WTC11 (cell line): ENCODE data around the gene SENP7. TPM values are rescaled to one million over a fixed set of nuclear protein-coding genes. Genes with fewer than 3 reads are reported as not detected.

Experiments
- ATAC-seq: fragments of 200-7000 bp; cut with Tn5 transposase; 2 replicates; pipeline ENCODE4 v1.10.0; 2021; ENCODE audit warnings: mild to moderate bottlenecking, moderate library complexity
- CTCF ChIA-PET: fragments of 300-600 bp; sonication (Branson Sonifier 250); formaldehyde crosslinking; loops from one replicate; lab custom pipeline; 2021; ENCODE audit warnings: antibody characterized with exemption; lab: Charles Lee
- POLR2A ChIA-PET: fragments of 350-600 bp; sonication (Branson Sonifier 250); formaldehyde crosslinking; loops from one replicate; lab custom pipeline; 2021; ENCODE audit warnings: antibody characterized with exemption; lab: Charles Lee
- DNase-seq: peaks from one replicate; pipeline ENCODE4 v3.0.0; 2021; ENCODE audit warnings: low spot score
- H3K27ac Mint-ChIP-seq: 2 replicates; pipeline ENCODE4 v1.8.0; 2021; ENCODE audit warnings: mixed read lengths
- H3K27me3 Mint-ChIP-seq: 2 replicates; pipeline ENCODE4 v1.8.0; 2021; ENCODE audit warnings: low read depth, mild to moderate bottlenecking, moderate library complexity, mixed read lengths
- H3K36me3 Mint-ChIP-seq: 2 replicates; pipeline ENCODE4 v1.8.0; 2021; ENCODE audit warnings: mixed read lengths
- H3K4me1 Mint-ChIP-seq: 2 replicates; pipeline ENCODE4 v1.8.0; 2022; ENCODE audit warnings: mixed read lengths
- H3K4me3 Mint-ChIP-seq: 2 replicates; pipeline ENCODE4 v1.8.0; 2021; ENCODE audit warnings: mild to moderate bottlenecking, moderate library complexity, mixed read lengths
- H3K9me3 Mint-ChIP-seq: 2 replicates; pipeline ENCODE4 v1.8.0; 2021; ENCODE audit warnings: mixed read lengths
- CBFB ChIP-seq: sonication (generic); formaldehyde crosslinking; IDR thresholded peaks from 2 replicates; pipeline ENCODE4 v1.8.1; 2022; ENCODE audit warnings: mild to moderate bottlenecking, low read depth, missing genetic modification reagents
- CREM ChIP-seq: sonication (generic); formaldehyde crosslinking; IDR thresholded peaks from 2 replicates; pipeline ENCODE4 v1.8.1; 2022; ENCODE audit warnings: mild to moderate bottlenecking, missing genetic modification reagents, moderate library complexity
- HMGA2 ChIP-seq: fragments of 250-450 bp; sonication (Bioruptor Pico); IDR thresholded peaks from 2 replicates; pipeline ENCODE4 v1.4.0; 2021; ENCODE audit warnings: mild to moderate bottlenecking, moderate library complexity
- JAZF1 ChIP-seq: fragments of 250-450 bp; sonication (Bioruptor Pico); IDR thresholded peaks from 2 replicates; pipeline ENCODE4 v1.9.0; 2021; ENCODE audit warnings: moderate library complexity, mild to moderate bottlenecking, inconsistent platforms
- SMAD3 ChIP-seq: sonication (generic); formaldehyde crosslinking; IDR thresholded peaks from 2 replicates; pipeline ENCODE4 v1.8.0; 2022; ENCODE audit warnings: missing genetic modification reagents, mild to moderate bottlenecking, borderline replicate concordance
- SMAD4 ChIP-seq: sonication (generic); formaldehyde crosslinking; IDR thresholded peaks from 2 replicates; pipeline ENCODE4 v1.8.0; 2022; ENCODE audit warnings: mild to moderate bottlenecking, missing genetic modification reagents
- TEAD4 ChIP-seq: sonication (generic); formaldehyde crosslinking; IDR thresholded peaks from 2 replicates; pipeline ENCODE4 v1.8.0; 2022; ENCODE audit warnings: mild to moderate bottlenecking, missing genetic modification reagents
- ZNF232 ChIP-seq: sonication (generic); formaldehyde crosslinking; IDR thresholded peaks from 2 replicates; pipeline ENCODE4 v1.8.0; 2022; ENCODE audit warnings: mild to moderate bottlenecking, missing genetic modification reagents
- ZNF396 ChIP-seq: fragments of 250-450 bp; sonication (Bioruptor Pico); IDR thresholded peaks from 2 replicates; pipeline ENCODE4 v1.8.0; 2021; ENCODE audit warnings: mild to moderate bottlenecking, moderate library complexity, borderline replicate concordance
- total RNA-seq: library from RNA; stranded (reverse); gene quantifications from 3 replicates; pipeline ENCODE4 v1.2.3, GENCODE V29; 2021
- TF ChIP-seq, protein P1 (sequence below): sonication (generic); formaldehyde crosslinking; IDR thresholded peaks from 2 replicates; pipeline ENCODE4 v1.8.0; 2022; ENCODE audit warnings: missing genetic modification reagents
- TF ChIP-seq, protein P2 (sequence below): sonication (generic); formaldehyde crosslinking; IDR thresholded peaks from 2 replicates; pipeline ENCODE4 v1.8.1; 2022; ENCODE audit warnings: low read depth, missing genetic modification reagents, borderline replicate concordance
- TF ChIP-seq, protein P3 (sequence below): sonication (generic); formaldehyde crosslinking; IDR thresholded peaks from 2 replicates; pipeline ENCODE4 v1.8.0; 2022; ENCODE audit warnings: mild to moderate bottlenecking, missing genetic modification reagents
- TF ChIP-seq, protein P4 (sequence below): sonication (generic); formaldehyde crosslinking; IDR thresholded peaks from 2 replicates; pipeline ENCODE4 v1.8.0; 2023; ENCODE audit warnings: mild to moderate bottlenecking, missing genetic modification reagents
- TF ChIP-seq, protein P5 (sequence below): sonication (generic); formaldehyde crosslinking; IDR thresholded peaks from 2 replicates; pipeline ENCODE4 v1.8.1; 2023; ENCODE audit warnings: mild to moderate bottlenecking, moderate library complexity, missing genetic modification reagents
- TF ChIP-seq, protein P6 (sequence below): fragments of 250-450 bp; sonication (Bioruptor Pico); IDR thresholded peaks from 2 replicates; pipeline ENCODE4 v1.9.0; 2021; ENCODE audit warnings: mild to moderate bottlenecking
- TF ChIP-seq, protein P7 (sequence below): sonication (generic); formaldehyde crosslinking; IDR thresholded peaks from 2 replicates; pipeline ENCODE4 v1.8.0; 2022; ENCODE audit warnings: mild to moderate bottlenecking, missing genetic modification reagents
- TF ChIP-seq, protein P8 (sequence below): sonication (generic); formaldehyde crosslinking; IDR thresholded peaks from 2 replicates; pipeline ENCODE4 v1.8.1; 2023; ENCODE audit warnings: mild to moderate bottlenecking, missing genetic modification reagents, moderate library complexity
- TF ChIP-seq, protein P9 (sequence below): sonication (generic); formaldehyde crosslinking; IDR thresholded peaks from 2 replicates; pipeline ENCODE4 v1.8.0; 2023; ENCODE audit warnings: missing genetic modification reagents, mild to moderate bottlenecking, borderline replicate concordance

The SENP7 gene
- total RNA-seq, 1 experiment from 2014 or later = 10.5 TPM

DNA sequence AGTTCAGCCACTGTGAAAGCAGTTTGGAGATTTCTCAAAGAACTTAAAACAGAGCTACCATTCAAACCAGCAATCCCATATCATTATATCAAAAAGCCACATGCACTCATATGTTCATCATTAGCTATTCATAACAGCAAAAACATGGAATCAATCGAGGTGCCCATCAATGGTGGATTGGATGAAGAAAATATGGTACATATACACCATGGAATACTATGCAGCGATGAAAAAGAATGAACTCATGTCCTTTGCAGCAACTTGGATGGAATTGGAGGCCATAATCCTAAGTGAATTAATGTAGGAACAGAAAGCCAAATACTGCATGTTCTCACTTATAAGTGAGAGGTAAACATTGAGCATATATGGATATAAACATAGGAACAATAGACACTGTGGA is 224.7 kb downstream of the SENP7 start:
- no peak for DNase-seq
- POLR2A ChIA-PET = no interaction called here

DNA sequence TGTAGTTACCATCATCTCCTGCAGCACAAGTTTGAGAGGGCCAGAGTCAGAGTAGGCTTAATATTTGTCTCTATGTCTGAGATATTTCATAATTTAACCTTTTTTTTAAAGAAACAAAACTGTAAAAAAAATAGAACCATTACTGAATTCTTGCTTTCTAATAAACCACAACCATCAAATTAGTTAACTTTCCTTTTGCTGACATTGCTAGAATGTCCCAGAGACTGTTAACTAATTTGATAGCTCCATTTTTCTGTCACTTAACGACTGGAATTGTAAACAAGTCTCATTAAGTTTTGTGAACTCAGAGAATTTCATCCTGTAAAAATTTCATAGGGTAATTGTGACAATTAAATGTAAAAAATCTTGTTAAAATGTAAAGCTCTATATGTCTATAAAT is 228.3 kb downstream of the SENP7 start:
- DNase-seq = no peak
- Mint-ChIP-seq H3K4me1 (0 out of 2 replicates have a peak, but pooled peaks cover 4% of the 10 kb centered on the region), H3K4me3 (no peak overlapping the region), H3K9me3 (peaks cover 13% of the 10 kb centered on the region), H3K27me3 (peaks cover 5% of the 10 kb centered on the region), H3K36me3 (no peaks in the 10 kb centered on the region), H3K27ac (no peak overlapping the region)
- ChIA-PET POLR2A (no interaction called here), CTCF (no interaction called here)
- ATAC-seq = no peak
- no peak for TF ChIP-seq ZNF396
- TF ChIP-seq, protein P1, sequence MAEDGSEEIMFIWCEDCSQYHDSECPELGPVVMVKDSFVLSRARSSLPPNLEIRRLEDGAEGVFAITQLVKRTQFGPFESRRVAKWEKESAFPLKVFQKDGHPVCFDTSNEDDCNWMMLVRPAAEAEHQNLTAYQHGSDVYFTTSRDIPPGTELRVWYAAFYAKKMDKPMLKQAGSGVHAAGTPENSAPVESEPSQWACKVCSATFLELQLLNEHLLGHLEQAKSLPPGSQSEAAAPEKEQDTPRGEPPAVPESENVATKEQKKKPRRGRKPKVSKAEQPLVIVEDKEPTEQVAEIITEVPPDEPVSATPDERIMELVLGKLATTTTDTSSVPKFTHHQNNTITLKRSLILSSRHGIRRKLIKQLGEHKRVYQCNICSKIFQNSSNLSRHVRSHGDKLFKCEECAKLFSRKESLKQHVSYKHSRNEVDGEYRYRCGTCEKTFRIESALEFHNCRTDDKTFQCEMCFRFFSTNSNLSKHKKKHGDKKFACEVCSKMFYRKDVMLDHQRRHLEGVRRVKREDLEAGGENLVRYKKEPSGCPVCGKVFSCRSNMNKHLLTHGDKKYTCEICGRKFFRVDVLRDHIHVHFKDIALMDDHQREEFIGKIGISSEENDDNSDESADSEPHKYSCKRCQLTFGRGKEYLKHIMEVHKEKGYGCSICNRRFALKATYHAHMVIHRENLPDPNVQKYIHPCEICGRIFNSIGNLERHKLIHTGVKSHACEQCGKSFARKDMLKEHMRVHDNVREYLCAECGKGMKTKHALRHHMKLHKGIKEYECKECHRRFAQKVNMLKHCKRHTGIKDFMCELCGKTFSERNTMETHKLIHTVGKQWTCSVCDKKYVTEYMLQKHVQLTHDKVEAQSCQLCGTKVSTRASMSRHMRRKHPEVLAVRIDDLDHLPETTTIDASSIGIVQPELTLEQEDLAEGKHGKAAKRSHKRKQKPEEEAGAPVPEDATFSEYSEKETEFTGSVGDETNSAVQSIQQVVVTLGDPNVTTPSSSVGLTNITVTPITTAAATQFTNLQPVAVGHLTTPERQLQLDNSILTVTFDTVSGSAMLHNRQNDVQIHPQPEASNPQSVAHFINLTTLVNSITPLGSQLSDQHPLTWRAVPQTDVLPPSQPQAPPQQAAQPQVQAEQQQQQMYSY (CRISPR knock-in tag) = no peak
- TF ChIP-seq, protein P2, sequence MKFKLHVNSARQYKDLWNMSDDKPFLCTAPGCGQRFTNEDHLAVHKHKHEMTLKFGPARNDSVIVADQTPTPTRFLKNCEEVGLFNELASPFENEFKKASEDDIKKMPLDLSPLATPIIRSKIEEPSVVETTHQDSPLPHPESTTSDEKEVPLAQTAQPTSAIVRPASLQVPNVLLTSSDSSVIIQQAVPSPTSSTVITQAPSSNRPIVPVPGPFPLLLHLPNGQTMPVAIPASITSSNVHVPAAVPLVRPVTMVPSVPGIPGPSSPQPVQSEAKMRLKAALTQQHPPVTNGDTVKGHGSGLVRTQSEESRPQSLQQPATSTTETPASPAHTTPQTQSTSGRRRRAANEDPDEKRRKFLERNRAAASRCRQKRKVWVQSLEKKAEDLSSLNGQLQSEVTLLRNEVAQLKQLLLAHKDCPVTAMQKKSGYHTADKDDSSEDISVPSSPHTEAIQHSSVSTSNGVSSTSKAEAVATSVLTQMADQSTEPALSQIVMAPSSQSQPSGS (CRISPR knock-in tag) = no peak
- TF ChIP-seq, protein P3, sequence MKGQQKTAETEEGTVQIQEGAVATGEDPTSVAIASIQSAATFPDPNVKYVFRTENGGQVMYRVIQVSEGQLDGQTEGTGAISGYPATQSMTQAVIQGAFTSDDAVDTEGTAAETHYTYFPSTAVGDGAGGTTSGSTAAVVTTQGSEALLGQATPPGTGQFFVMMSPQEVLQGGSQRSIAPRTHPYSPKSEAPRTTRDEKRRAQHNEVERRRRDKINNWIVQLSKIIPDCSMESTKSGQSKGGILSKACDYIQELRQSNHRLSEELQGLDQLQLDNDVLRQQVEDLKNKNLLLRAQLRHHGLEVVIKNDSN (CRISPR knock-in tag) = no peak
- TF ChIP-seq HMGA2 = no peak

More for the DNA sequence above, 224.7 kb downstream of the SENP7 start:
- Mint-ChIP-seq H3K4me3 (no peak overlapping the region), H3K36me3 (no peaks in the 10 kb centered on the region), H3K4me1 (peaks cover 2% of the 10 kb centered on the region; the same call in 1 of the 2 replicates), H3K27ac (no peak overlapping the region), H3K9me3 (peaks cover 13% of the 10 kb centered on the region), H3K27me3 (peaks cover 7% of the 10 kb centered on the region; the same call in 1 of the 2 replicates)
- TF ChIP-seq, protein P4, sequence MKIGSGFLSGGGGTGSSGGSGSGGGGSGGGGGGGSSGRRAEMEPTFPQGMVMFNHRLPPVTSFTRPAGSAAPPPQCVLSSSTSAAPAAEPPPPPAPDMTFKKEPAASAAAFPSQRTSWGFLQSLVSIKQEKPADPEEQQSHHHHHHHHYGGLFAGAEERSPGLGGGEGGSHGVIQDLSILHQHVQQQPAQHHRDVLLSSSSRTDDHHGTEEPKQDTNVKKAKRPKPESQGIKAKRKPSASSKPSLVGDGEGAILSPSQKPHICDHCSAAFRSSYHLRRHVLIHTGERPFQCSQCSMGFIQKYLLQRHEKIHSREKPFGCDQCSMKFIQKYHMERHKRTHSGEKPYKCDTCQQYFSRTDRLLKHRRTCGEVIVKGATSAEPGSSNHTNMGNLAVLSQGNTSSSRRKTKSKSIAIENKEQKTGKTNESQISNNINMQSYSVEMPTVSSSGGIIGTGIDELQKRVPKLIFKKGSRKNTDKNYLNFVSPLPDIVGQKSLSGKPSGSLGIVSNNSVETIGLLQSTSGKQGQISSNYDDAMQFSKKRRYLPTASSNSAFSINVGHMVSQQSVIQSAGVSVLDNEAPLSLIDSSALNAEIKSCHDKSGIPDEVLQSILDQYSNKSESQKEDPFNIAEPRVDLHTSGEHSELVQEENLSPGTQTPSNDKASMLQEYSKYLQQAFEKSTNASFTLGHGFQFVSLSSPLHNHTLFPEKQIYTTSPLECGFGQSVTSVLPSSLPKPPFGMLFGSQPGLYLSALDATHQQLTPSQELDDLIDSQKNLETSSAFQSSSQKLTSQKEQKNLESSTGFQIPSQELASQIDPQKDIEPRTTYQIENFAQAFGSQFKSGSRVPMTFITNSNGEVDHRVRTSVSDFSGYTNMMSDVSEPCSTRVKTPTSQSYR (CRISPR knock-in tag) = no peak
- no peak for TF ChIP-seq SMAD3 (CRISPR knock-in tag)
- no peak for TF ChIP-seq ZNF232 (CRISPR knock-in tag)
- TF ChIP-seq SMAD4 = no peak
- no peak for TF ChIP-seq TEAD4 (CRISPR knock-in tag)
- TF ChIP-seq, protein P5, sequence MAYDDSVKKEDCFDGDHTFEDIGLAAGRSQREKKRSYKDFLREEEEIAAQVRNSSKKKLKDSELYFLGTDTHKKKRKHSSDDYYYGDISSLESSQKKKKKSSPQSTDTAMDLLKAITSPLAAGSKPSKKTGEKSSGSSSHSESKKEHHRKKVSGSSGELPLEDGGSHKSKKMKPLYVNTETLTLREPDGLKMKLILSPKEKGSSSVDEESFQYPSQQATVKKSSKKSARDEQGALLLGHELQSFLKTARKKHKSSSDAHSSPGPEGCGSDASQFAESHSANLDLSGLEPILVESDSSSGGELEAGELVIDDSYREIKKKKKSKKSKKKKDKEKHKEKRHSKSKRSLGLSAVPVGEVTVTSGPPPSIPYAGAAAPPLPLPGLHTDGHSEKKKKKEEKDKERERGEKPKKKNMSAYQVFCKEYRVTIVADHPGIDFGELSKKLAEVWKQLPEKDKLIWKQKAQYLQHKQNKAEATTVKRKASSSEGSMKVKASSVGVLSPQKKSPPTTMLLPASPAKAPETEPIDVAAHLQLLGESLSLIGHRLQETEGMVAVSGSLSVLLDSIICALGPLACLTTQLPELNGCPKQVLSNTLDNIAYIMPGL (CRISPR knock-in tag) = no peak
- TF ChIP-seq JAZF1 (CRISPR knock-in tag) = no peak
- TF ChIP-seq, protein P6, sequence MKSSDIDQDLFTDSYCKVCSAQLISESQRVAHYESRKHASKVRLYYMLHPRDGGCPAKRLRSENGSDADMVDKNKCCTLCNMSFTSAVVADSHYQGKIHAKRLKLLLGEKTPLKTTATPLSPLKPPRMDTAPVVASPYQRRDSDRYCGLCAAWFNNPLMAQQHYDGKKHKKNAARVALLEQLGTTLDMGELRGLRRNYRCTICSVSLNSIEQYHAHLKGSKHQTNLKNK (CRISPR knock-in tag) = no peak
- TF ChIP-seq, protein P7, sequence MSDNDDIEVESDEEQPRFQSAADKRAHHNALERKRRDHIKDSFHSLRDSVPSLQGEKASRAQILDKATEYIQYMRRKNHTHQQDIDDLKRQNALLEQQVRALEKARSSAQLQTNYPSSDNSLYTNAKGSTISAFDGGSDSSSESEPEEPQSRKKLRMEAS (CRISPR knock-in tag) = no peak
- TF ChIP-seq CBFB = no peak
- TF ChIP-seq, protein P8, sequence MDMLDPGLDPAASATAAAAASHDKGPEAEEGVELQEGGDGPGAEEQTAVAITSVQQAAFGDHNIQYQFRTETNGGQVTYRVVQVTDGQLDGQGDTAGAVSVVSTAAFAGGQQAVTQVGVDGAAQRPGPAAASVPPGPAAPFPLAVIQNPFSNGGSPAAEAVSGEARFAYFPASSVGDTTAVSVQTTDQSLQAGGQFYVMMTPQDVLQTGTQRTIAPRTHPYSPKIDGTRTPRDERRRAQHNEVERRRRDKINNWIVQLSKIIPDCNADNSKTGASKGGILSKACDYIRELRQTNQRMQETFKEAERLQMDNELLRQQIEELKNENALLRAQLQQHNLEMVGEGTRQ = no peak
- no peak for TF ChIP-seq CREM (CRISPR knock-in tag)
- TF ChIP-seq, protein P9, sequence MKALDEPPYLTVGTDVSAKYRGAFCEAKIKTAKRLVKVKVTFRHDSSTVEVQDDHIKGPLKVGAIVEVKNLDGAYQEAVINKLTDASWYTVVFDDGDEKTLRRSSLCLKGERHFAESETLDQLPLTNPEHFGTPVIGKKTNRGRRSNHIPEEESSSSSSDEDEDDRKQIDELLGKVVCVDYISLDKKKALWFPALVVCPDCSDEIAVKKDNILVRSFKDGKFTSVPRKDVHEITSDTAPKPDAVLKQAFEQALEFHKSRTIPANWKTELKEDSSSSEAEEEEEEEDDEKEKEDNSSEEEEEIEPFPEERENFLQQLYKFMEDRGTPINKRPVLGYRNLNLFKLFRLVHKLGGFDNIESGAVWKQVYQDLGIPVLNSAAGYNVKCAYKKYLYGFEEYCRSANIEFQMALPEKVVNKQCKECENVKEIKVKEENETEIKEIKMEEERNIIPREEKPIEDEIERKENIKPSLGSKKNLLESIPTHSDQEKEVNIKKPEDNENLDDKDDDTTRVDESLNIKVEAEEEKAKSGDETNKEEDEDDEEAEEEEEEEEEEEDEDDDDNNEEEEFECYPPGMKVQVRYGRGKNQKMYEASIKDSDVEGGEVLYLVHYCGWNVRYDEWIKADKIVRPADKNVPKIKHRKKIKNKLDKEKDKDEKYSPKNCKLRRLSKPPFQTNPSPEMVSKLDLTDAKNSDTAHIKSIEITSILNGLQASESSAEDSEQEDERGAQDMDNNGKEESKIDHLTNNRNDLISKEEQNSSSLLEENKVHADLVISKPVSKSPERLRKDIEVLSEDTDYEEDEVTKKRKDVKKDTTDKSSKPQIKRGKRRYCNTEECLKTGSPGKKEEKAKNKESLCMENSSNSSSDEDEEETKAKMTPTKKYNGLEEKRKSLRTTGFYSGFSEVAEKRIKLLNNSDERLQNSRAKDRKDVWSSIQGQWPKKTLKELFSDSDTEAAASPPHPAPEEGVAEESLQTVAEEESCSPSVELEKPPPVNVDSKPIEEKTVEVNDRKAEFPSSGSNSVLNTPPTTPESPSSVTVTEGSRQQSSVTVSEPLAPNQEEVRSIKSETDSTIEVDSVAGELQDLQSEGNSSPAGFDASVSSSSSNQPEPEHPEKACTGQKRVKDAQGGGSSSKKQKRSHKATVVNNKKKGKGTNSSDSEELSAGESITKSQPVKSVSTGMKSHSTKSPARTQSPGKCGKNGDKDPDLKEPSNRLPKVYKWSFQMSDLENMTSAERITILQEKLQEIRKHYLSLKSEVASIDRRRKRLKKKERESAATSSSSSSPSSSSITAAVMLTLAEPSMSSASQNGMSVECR (CRISPR knock-in tag) = no peak
- no peak for ATAC-seq
- CTCF ChIA-PET = no interaction called here
